GM19025 (cell line): ENCODE results near the gene SIRPA.

Experiments used
- ATAC-seq: cut with Tn5 transposase; IDR thresholded peaks from one replicate; pipeline ENCODE4 v1.9.1; 2021; ENCODE audit warnings: mild to moderate bottlenecking, low read depth, moderate library complexity; ENCODE audit not compliant: unreplicated experiment

SIRPA gene

DNA sequence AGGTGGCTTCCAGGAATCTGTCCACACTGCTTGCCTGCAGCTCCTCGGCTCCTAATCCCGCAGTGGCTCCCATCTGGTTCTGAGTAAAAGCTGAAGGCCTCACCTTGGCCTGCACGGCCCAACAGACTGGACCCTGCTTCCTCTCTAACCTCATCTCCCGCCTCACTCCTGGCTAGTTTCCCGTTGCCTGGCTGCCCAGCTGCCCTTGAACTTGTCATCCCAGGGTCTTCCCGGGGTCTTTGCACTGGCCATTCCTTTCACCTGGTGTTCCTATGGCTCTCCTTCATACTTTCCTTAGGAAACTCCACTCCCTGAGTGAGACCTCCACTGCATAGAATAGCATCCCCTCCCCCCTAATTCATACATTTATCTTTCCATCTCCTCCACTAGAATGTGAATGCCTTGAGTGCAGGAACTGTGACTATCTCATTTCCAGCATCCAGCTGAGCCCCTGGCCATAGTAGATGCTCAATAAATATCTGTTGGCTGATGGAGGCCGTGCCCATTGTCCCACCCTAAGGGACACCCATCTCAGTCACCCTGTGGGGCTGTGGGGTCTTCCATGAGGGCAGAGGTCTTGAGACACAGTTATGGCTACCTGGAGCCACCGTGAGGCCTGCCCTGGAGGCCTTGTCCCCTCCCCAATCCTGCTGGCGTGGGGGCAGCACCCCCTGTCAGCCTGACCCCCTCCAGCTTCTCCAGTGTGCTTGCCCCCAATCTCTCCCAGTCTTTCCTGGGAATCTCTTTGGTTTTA lies 9.1 kb upstream of the SIRPA start:
- no peak for ATAC-seq

DNA sequence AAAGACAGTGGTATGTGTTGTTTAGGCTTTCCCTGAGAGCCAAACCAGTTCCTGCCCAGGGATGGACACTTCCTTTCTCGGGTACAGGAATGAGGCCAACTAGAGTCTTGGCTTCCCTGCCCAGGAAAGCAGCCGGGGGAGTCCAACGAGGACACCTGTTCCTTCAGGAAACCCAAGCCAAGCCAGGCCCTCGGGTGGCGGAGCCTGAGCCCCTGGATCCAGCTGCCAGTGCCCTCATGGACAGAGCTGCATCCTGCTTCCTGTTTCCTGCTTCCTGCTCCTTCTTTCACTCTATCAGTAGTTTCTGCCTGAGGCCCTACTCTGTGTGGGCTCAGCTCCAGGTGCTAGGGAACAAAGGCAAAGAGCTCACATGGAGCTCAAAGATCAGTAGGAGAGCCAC lies 7.9 kb upstream of the SIRPA start:
- no peak for ATAC-seq

DNA sequence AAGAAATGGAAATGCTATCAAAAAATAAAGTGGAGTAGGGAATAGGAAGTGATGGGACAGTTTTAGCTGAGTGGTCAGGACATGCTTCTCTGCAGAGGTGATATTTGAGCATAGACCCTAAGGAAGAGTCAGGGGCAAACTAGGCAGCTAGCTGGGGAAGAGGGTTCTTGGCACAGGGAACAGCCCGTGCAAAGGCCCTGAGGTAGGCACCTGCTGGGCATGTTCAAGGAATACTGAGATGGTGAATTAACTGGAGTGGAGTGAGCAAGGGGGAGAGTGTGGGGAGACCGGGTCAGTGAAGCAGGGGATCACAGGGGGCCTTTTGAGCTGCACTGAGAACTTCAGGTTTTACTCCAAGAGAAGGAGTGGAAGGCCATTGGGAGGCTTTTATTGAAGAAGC lies 7.5 kb upstream of the SIRPA start:
- no peak for ATAC-seq

DNA sequence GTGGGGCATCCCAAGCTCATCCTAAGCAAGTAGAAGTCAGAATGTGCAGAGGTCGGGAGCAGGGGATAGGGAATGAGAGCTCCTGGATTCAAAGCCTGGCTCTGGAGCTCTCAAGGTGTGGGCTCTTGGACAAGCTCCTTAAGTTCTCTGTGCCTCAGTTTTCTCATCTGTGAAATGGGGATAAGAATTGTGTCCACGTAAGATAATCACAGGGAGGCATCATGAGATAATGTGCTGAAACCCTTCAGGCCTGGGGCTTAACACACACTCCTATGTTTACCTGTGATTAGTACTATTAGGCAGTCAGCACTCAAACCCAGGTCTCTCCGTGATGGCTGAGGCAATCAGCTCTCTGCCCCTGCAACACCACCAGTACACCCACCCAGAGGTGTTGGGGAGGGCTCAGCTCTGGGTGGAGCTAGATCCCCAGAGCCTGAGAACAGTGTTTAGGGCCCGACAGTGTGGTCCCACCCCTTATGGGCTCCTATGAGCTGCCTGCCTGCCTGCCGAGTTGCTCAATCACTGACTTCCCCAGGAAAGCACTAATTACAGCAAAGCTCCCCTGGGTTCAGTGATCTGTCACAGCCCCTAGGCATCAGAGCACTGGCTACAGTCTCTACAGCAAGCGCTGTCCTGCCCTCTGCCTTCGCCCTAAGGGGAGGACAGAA lies 6.3 kb upstream of the SIRPA start:
- ATAC-seq = no peak

DNA sequence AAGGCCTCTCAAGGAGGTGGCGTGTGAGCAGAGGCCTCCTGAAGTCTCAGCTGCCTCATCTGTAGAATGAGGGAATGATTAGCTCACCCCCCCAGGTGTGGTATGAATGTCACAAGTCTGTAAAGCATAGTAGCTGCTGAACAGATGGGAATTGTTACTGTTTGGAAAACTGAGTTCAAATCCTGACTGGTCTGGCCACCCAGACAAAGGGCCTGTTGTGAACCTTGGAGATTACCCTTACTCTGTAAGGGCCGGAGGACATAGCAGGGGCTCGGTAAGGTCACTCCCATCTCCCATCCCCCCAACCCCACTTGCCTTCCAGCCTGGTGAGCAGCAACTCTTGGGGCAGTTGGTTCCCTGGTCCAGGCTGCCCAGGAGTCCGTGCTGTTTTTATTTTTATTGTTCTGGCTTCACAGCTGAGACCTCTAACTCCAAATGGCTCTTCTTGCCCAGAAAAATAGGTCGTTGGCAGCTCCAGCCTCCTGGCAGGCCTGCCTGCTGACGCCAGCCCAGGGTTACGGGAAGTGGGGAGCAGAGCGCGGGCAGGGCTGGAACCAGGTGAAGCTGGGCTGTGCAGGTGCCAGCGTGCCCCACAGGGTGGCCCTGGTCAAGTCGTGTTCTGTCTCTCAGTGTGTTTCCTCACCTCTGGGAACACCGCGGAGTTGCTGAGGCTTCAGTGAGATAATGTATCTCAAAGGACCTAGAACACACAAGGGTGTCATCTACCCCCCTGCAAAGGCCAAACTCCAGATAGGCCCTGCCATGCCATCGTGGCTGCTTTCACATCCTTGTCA lies 4.5 kb upstream of the SIRPA start:
- no peak for ATAC-seq

DNA sequence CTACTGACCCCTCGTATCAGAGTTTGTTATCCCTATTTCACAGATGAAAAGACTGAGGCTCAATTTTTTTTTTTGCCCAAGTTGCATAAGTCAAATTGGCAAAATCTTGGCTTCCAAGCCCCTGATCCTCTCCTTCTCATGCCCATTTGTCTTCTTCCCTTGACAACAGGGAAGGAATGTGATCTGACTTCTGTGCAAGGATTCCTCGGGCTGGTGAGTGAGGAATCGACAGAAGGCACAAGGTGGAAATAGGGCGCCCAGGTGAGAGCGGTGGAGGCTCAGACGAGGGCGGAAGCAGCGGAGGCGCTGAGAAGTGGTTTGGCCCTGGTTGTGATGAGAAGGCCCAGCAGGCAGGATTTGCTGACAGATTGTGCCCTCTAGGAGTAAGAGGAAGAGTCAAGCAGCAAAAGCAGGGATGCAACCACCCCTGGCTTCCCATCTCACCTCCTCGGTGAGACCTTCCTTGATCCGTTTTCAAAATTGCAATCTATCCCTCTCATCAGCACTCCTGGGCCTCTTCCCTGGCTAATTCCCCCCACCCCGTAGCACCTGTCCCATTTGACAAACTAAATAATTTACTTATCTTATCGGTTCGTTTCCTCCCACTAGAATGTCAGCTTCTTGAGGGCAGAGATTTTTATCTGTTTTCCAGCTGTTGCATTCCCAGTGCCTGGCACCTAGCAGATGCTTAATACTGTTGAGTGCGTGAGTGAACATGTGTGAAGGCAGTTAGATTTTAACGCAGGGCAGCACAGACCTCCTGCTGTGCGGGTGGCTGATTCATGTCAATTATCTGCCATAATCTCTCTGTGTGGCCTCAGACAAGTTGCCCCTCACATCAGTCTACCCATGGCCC lies 3.7 kb upstream of the SIRPA start:
- ATAC-seq = no peak

DNA sequence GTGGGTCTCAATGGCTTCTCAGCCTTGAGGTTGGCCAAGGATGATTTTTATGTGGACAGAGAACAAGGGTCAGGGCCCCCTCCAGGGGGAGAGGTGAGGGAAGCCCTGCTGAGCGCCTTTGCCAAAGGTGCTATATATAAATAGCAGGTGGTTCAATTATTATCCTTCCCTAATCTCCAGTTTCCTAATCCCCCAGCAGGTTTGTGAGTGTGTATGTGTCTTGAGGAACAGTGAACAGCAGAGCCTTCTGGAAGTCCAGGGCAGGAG lies 3.2 kb upstream of the SIRPA start:
- ATAC-seq = no peak

DNA sequence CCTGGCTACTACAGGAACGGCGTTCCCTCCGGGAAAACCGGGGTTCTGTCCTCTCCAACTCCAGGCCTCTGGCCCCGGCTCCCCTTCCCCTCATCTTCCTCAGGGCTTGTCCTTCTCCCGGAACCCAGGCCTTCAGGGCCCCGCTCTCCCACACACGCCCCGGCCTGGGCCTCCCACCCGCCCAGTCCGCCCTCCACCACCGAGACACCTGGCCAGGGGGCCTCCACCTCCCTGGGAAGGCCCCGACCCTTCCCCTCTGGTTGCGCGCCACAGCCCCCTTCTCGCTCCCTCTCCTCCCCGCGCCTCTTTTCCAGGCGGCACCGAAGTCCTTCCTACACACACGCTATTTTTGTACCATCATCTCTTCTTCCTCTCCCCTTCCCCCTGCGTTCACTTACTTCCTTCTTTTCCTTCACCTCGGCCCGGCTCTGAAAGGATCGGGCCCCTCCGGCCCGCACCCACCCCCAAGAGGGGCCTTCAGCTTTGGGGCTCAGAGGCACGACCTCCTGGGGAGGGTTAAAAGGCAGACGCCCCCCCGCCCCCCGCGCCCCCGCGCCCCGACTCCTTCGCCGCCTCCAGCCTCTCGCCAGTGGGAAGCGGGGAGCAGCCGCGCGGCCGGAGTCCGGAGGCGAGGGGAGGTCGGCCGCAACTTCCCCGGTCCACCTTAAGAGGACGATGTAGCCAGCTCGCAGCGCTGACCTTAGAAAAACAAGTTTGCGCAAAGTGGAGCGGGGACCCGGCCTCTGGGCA lies 1.3 kb upstream of the SIRPA start:
- no peak for ATAC-seq

DNA sequence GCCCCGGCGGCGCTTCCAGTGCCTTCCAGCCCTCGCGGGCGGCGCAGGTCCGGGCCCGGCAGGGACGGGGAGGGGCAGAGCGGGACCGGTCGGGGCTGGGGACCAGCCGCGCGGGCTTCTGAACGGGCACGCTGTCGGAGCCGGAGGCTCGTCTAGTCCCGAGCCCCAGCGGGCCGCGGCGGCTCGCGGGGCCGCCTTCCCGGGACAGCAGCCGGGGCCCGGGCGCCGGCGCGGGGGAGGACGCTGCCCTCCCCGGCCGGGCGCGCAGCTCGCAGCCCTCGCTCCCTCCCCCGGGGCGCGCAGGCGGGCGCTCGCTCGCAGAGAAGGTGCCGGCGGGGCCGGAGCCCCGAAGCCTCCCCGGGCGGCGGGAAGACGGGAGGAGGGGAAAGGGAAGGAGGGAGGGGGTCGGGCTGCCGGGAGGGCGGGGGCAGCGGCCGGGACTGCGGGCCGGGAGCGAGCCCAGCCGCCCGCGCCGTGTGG lies 696 bp upstream of the SIRPA start:
- ATAC-seq = no peak

DNA sequence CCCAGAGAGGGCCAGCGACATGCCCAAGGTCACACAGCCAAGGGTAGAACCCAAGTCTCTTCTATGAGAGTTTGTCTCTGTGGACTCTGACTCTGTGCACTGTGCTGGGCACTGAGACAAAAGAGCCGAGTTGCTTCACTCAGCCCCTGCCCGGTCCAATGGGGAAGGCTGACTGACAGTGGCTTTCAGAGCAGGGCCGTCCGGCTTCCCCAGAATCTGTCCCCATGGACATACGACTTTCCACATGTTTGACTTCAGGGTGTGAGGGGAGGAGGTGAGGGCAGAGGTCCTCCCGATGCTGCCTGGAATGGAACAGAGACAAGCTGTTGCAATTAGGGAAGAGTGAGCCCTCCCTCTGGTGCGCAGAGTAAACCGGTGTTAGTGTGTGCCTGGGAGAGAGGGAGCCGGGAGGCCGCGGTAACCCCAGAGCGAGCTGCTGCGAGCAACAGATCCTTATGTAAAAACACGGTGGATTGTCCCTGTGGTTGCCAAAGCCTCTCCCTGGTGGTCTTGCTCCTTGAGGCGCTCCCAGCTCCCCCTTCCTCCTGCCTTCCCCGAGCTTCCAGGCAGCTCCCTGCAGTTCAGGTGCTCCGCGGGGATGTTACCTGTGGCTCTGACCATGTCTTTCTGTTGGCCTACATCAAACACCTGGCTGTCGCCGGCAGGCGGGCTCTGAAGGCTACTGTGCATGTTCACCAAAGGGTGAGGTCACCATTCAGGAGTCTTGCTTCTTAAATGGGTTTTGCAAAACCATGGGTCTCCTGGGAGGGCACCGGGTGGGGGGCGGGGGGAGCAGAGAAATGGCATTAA lies 672 bp downstream of the SIRPA start:
- no peak for ATAC-seq

DNA sequence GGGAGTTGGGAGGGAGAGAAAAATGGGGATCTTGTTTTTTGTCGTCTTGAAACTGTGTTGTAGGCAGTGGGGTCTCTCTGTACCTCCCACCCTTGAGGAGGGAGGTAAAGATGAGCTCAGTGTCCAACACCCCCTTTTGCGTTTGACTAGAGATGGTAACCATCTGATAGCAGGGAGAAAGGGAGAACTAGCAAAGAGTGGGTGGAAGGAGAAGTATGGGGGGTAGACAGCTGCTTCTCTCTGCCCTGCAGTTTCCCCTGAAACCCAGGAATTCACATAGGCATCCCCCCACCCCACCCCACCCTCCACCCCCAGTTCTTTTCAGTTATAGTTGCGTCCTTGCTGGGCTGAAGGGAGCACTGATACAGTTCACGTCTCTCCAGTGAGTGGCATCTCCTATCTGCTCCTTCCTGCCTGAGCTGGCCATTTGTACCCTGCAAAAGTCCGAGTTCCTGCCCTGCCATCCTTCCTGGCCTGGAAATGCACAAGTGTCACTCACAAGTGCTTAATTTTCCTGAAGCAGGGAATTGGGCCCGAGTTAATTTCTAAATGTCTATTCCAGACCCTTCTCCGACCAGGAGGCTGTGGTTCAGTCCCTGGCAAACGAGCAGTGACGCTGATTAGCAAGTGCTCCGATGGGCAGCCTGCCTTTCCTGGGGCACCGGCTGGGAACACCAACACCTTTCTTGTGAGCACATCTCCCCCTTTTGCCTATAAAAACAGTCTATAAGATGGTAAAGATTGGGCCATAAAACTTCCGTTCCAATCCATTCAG lies 1.5 kb downstream of the SIRPA start:
- no peak for ATAC-seq

DNA sequence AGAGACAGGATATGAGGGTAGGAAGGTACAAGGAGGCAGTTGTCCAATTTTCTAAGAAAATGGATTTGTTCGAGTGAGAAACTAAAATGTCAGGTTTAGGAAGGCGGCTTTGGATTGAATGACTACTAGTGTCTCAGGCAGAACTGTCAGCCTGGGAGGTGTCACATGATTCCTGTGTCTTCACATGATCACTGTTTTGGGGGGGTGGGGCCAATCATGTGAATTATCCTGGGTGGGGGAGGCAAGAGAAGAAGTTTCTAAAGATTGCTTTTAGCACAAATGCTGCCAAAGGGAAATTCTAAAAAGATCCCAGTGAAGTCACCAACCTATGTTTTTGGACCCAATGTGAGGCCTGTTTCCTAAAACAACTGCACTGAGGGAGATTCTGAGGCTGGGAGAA lies 2.3 kb downstream of the SIRPA start:
- ATAC-seq = no peak

DNA sequence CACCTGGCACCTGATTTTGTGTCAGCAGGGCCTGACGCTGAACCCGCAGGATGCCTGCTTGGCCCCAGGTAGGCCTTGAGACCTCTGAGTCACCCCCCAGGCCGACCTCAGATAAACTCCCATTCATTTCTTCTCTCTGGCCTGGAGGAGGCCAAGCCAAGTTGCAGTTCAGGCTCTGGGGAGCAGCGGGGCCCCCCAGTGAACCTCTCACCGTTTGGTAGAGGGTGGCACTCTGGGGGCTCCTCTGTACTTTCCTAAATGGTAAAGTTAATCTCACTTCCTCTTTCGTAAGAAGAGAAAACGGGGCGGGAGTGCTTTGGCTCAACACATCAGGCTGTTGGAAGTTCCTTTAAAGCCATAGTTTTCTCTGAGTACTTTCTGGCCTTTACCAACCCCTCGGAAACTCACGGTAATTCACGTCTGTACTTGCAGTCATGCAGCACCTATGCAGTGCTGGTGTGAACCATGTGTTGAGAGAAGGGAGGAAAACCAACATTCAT lies 2.8 kb downstream of the SIRPA start:
- ATAC-seq = peak; percentile 66

DNA sequence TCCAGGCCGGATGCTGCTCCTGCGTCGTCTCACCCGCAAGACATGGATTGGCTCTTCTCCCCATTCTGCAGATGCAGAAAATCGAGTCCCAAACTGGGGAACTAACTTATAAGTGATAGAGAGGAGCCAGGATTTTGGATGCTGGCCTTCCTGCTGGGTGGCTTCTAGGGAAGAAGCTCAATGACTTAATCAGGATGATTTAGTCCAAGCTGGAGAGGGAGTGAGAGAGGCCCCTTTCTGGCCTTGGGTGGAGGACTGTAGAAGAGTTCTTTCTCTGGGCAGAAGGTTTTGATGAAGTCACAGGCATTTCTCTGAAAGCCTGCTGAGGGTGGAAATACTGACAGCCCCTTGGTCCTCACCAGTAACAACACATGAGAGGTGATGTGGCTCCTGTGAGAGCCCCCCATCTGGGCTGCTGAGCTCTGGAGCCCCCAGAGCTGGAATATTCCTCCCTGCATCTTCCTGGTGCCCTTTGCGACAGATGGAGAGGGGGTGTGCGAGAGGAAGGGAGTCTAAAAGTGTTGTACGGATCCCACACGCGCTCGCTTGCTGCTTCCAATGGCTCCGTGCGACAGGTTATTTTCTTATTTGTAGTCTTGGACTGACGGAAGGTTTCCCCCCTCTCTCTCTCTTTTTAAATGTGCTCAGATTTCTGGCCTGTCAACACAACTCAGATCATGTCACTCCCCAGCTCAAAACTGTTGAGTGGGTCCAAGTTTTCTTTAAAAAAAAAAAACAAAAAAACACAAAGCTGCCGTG lies 3.5 kb downstream of the SIRPA start:
- ATAC-seq = no peak

DNA sequence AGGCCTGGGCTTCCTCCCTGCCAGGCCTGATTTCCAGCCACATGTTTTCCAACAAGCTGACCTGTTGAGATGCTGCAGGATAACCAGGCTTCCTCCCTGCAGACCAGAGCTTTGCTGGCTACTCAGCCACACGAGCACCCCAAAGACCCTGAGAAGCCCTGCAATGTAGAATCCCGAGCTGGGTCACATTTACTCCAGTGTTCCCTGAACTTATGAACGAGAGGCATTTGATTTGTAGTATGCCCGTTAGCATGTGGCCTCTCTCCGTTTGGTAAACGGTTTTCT lies 4.0 kb downstream of the SIRPA start:
- ATAC-seq = no peak

DNA sequence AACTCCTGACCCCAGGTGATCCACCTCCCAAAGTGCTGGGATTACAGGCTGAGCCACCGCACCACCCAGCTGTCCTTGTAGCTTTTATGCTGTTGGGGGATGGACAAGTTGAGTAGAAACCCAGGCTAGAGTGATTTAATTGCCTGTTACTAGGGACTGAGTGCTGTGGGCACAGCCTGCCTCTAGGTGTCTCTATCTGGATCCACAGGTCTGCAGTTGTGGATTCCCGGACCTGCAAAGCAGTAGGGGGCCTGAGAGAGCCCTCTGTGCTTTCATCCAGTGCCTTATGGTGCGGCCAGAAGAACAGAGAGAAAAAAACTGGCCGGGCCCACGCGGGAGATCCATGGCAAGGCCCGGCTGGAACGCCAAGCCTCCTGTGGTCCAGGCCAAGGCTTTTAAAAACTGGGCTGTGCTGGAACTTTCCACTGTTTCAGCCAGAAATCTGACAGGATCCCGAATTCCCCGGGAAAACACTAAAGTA lies 5.2 kb downstream of the SIRPA start:
- ATAC-seq = no peak

DNA sequence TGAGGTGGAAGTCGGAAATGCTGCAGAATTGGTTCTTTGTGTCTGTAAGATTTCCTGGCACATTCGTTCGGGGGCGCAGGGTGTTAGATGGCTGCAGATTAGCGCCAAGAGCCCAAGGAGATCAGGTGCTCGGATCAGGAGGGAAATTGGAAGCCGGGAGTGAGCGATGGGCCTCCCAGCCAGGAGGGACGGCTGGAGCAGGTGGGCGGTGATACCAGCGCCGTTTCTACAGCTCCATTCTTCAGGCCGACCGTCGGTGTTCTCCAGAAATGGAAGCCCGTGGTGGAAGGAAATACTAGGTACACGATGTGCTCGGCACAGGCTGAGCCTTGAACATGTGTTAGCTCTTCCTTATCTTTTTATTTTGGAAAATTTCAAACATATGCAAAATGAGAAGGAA lies 6.5 kb downstream of the SIRPA start:
- no peak for ATAC-seq

DNA sequence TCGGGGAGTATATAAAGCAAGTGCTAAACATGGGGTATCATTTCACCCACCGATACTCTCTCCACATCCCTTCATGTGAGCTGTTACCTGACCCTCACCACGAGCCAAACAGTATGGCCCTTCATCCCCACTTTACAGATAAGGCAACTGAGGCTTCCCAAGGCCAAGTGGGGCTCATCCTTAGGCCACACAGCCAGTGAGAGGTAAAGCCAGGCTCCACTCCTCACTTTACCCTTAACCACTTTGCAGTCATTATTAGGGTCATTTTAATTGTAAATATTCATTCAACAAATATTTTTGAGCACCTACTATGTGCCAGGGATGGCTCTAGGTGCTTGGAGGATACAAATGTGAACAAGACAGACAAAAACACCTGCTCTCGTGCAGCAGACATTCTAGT lies 7.0 kb downstream of the SIRPA start:
- no peak for ATAC-seq
